H9 (cell line): ENCODE data around the gene NCBP2L. TPM values are rescaled to one million over a fixed set of nuclear protein-coding genes. Genes with fewer than 3 reads are reported as not detected.
A peak's percentile ranks its signal among the peaks of the same experiment; 100 is the strongest.

Experiments used
- DNase-seq: peaks from one replicate; pipeline ENCODE4 v3.0.0-alpha.2; 2017
- H2AFZ ChIP-seq: one replicate; pipeline ENCODE4 v1.6.1; 2013; ENCODE audit warnings: mild to moderate bottlenecking, low read length, control low read depth, moderate library complexity
- H2AK5ac ChIP-seq: 2 replicates; pipeline ENCODE4 v1.6.1; 2013; ENCODE audit warnings: low read length, control low read depth, mixed read lengths; ENCODE audit not compliant: insufficient read length
- H2BK120ac ChIP-seq: one replicate; pipeline ENCODE4 v1.6.1; 2013; ENCODE audit warnings: low read depth, mild to moderate bottlenecking, low read length, control low read depth, inconsistent platforms; ENCODE audit not compliant: poor library complexity, severe bottlenecking
- H2BK12ac ChIP-seq: 2 replicates; pipeline ENCODE4 v1.6.1; 2013; ENCODE audit warnings: low read length, control low read depth, mixed read lengths, low read depth; ENCODE audit not compliant: insufficient read length
- H2BK15ac ChIP-seq: 2 replicates; pipeline ENCODE4 v1.6.1; 2013; ENCODE audit warnings: low read depth, low read length, control low read depth
- H2BK20ac ChIP-seq: one replicate; pipeline ENCODE4 v1.6.1; 2013; ENCODE audit warnings: low read depth, mild to moderate bottlenecking, low read length, control low read depth, inconsistent platforms; ENCODE audit not compliant: poor library complexity, severe bottlenecking
- H2BK5ac ChIP-seq: 2 replicates; pipeline ENCODE4 v1.6.1; 2013; ENCODE audit warnings: low read length, control low read depth, mixed read lengths; ENCODE audit not compliant: insufficient read length
- H3K14ac ChIP-seq: 2 replicates; pipeline ENCODE4 v1.6.1; 2013; ENCODE audit warnings: low read length, control low read depth; ENCODE audit not compliant: insufficient read depth
- H3K18ac ChIP-seq: 2 replicates; pipeline ENCODE4 v1.6.1; 2013; ENCODE audit warnings: low read depth, mild to moderate bottlenecking, mixed read lengths, low read length, control low read depth; ENCODE audit not compliant: insufficient read length
- H3K23ac ChIP-seq: 2 replicates; pipeline ENCODE4 v1.6.1; 2013; ENCODE audit warnings: low read length, control low read depth, mixed read lengths, low read depth; ENCODE audit not compliant: insufficient read length
- H3K23me2 ChIP-seq: 2 replicates; pipeline ENCODE4 v1.6.1; 2013; ENCODE audit warnings: low read depth, mild to moderate bottlenecking, mixed read lengths, low read length, control low read depth; ENCODE audit not compliant: insufficient read length, poor library complexity, severe bottlenecking
- H3K27ac ChIP-seq: 2 replicates; pipeline ENCODE4 v1.5.1; 2013; ENCODE audit warnings: low read length, control low read depth, mixed read lengths, low read depth; ENCODE audit not compliant: insufficient read length
- H3K27me3 ChIP-seq: 2 replicates; pipeline ENCODE4 v1.6.1; 2013; ENCODE audit warnings: low read length, control low read depth, inconsistent platforms; ENCODE audit not compliant: insufficient read depth
- H3K4ac ChIP-seq: 2 replicates; pipeline ENCODE4 v1.6.1; 2013; ENCODE audit warnings: low read depth, mild to moderate bottlenecking, control low read depth, inconsistent platforms, low read length, moderate library complexity
- H3K4me1 ChIP-seq: 2 replicates; pipeline ENCODE4 v1.6.1; 2013; ENCODE audit warnings: low read length, control low read depth, inconsistent platforms; ENCODE audit not compliant: insufficient read depth
- H3K4me2 ChIP-seq: 2 replicates; pipeline ENCODE4 v1.6.1; 2013; ENCODE audit warnings: low read length, control low read depth, mixed read lengths; ENCODE audit not compliant: insufficient read length, insufficient read depth
- H3K56ac ChIP-seq: 2 replicates; pipeline ENCODE4 v1.6.1; 2013; ENCODE audit warnings: low read depth, mild to moderate bottlenecking, mixed read lengths, low read length, control low read depth; ENCODE audit not compliant: insufficient read length
- H3K79me1 ChIP-seq: 2 replicates; pipeline ENCODE4 v1.6.1; 2013; ENCODE audit warnings: low read depth, mild to moderate bottlenecking, moderate library complexity, low read length, control low read depth, inconsistent platforms; ENCODE audit not compliant: insufficient read depth, poor library complexity, severe bottlenecking
- H3K79me2 ChIP-seq: 2 replicates; pipeline ENCODE4 v1.6.1; 2013; ENCODE audit warnings: low read length, control low read depth, inconsistent platforms; ENCODE audit not compliant: insufficient read depth
- H3K9ac ChIP-seq: 2 replicates; pipeline ENCODE4 v1.6.1; 2013; ENCODE audit warnings: low read length, control low read depth, mixed read lengths; ENCODE audit not compliant: insufficient read length; ENCODE audit errors: extremely low read depth
- H3K9me3 ChIP-seq: one replicate; pipeline ENCODE4 v1.6.1; 2013; ENCODE audit warnings: low read depth, low read length, inconsistent platforms; ENCODE audit not compliant: control insufficient read depth
- H3T11ph ChIP-seq: one replicate; pipeline ENCODE4 v1.6.1; 2013; ENCODE audit warnings: mild to moderate bottlenecking, low read length, control low read depth, inconsistent platforms
- H4K20me1 ChIP-seq: one replicate; pipeline ENCODE4 v1.6.1; 2013; ENCODE audit not compliant: control insufficient read depth, insufficient read length, insufficient read depth
- H4K5ac ChIP-seq: 2 replicates; pipeline ENCODE4 v1.6.1; 2013; ENCODE audit warnings: low read depth, mild to moderate bottlenecking, mixed read lengths, low read length, control low read depth; ENCODE audit not compliant: insufficient read length
- H4K8ac ChIP-seq: replicated peaks from 2 replicates; pipeline ENCODE4 v1.6.1; 2013; ENCODE audit warnings: low read length, control low read depth, mixed read lengths, low read depth; ENCODE audit not compliant: insufficient read length
- H4K91ac ChIP-seq: 2 replicates; pipeline ENCODE4 v1.6.1; 2013; ENCODE audit warnings: low read depth, mild to moderate bottlenecking, moderate library complexity, mixed read lengths, low read length, control low read depth; ENCODE audit not compliant: insufficient read length
- H3K27ac Mint-ChIP-seq, 3 experiments: 2 replicates in 2 of 3; 3 replicates in 1 of 3; pipeline ENCODE4 v1.8.0; 2020 to 2021; ENCODE audit warnings: mixed read lengths in 3 of 3, mild to moderate bottlenecking in 1 of 3, moderate library complexity in 1 of 3
- H3K27me3 Mint-ChIP-seq: 2 replicates; pipeline ENCODE4 v1.8.0; 2021; ENCODE audit warnings: low read depth, mild to moderate bottlenecking, moderate library complexity, mixed read lengths
- H3K36me3 Mint-ChIP-seq, 3 experiments: 2 replicates in 2 of 3; 3 replicates in 1 of 3; pipeline ENCODE4 v1.8.0; 2020 to 2021; ENCODE audit warnings: low read depth in 3 of 3, mixed read lengths in 3 of 3; ENCODE audit not compliant: insufficient read depth in 1 of 3
- H3K4me1 Mint-ChIP-seq, 2 experiments: 2 replicates each; pipeline ENCODE4 v1.8.0; 2020; ENCODE audit warnings: mixed read lengths in 2 of 2
- H3K4me3 Mint-ChIP-seq, 2 experiments: 2 replicates in 1 of 2; 3 replicates in 1 of 2; pipeline ENCODE4 v1.8.0; 2020 to 2021; ENCODE audit warnings: mild to moderate bottlenecking in 2 of 2, mixed read lengths in 2 of 2, moderate library complexity in 1 of 2
- H3K9me3 Mint-ChIP-seq, 2 experiments: 2 replicates in 1 of 2; 3 replicates in 1 of 2; pipeline ENCODE4 v1.8.0; 2020; ENCODE audit warnings: mild to moderate bottlenecking in 2 of 2, mixed read lengths in 2 of 2, moderate library complexity in 1 of 2
- WGBS: extraction: QIAGEN DNeasy Blood & Tissue Kit; methylation state at CpG from one replicate; pipeline ENCODE4 v1.1.7; 2013; ENCODE audit warnings: missing lambda C conversion rate, low lambda C conversion rate, mixed read lengths; ENCODE audit not compliant: insufficient read length; ENCODE audit errors: extremely low coverage; 5-methylcytosine and 5-hydroxymethylcytosine counted together
- total RNA-seq: library from RNA; stranded (reverse); gene quantifications from 2 replicates; pipeline ENCODE4 v1.2.1, GENCODE V29; 2021
- TF ChIP-seq, protein P1 (sequence below): fragments of 200-600 bp; sonication (generic); conservative IDR thresholded peaks from 3 replicates; pipeline ENCODE4 v1.8.0; 2021; ENCODE audit warnings: antibody characterized with exemption, mild to moderate bottlenecking

NCBP2L gene
- total RNA-seq, 1 experiment from 2014 or later = not detected

DNA sequence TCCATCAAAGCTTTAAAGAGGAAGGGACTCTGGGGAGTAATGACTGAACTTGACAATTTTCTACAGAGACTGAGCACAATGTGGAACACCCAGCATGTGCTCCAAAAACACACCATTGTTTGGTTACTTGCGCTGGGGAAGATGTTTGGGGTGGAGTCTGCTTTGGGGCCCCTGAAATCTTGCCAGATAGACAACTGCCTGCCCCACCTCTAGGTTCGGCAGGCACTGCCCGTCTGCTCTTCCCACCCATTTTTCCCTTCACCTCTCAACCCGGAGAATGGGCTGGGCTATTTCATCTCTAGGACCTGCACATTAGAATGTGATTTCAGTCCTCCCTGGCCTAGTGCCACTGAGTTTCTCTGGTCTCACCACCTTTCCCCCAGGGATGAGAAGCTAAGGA lies 43.8 kb upstream of the NCBP2L start:
- Mint-ChIP-seq H3K9me3 (peaks cover 0 to 59% of the 10 kb centered on the region in 2 experiments; a peak in 2 of 5 replicates), H3K4me3 (no peak overlapping the region), H3K27ac (peak overlapping the region in 1 of 3 experiments; percentile 68; a peak in 1 of 7 replicates), H3K4me1 (peaks cover 35 to 62% of the 10 kb centered on the region in 2 experiments), H3K36me3 (peaks cover 0 to 4% (median 4%) of the 10 kb centered on the region in 3 experiments; a peak in 3 of 7 replicates), H3K27me3 (peaks cover 2% of the 10 kb centered on the region; the same call in 1 of the 2 replicates)
- Histone ChIP-seq H3K23me2 (no peaks in the 10 kb centered on the region), H4K91ac (no peak overlapping the region), H3K18ac (no peak overlapping the region), H3K4me1 (peaks cover 15% of the 10 kb centered on the region; the same call in 1 of the 2 replicates), H3T11ph (no peak overlapping the region), H2BK5ac (no peak overlapping the region), H3K23ac (no peak overlapping the region), H4K5ac (no peak overlapping the region), H3K56ac (no peak overlapping the region), H3K4me2 (no peak overlapping the region), H3K4ac (no peak overlapping the region), H4K20me1 (no peaks in the 10 kb centered on the region), H2AFZ (no peak overlapping the region), H2BK15ac (no peak overlapping the region), H3K9me3 (no peaks in the 10 kb centered on the region), H3K79me1 (no peaks in the 10 kb centered on the region), H2BK12ac (no peak overlapping the region), H2AK5ac (no peak overlapping the region), H2BK120ac (no peak overlapping the region), H3K27me3 (no peaks in the 10 kb centered on the region), H4K8ac (no peak overlapping the region), H3K27ac (no peak overlapping the region), H3K79me2 (no peaks in the 10 kb centered on the region), H2BK20ac (no peak overlapping the region), H3K9ac (no peak overlapping the region), H3K14ac (no peak overlapping the region)
- TF ChIP-seq, protein P1, sequence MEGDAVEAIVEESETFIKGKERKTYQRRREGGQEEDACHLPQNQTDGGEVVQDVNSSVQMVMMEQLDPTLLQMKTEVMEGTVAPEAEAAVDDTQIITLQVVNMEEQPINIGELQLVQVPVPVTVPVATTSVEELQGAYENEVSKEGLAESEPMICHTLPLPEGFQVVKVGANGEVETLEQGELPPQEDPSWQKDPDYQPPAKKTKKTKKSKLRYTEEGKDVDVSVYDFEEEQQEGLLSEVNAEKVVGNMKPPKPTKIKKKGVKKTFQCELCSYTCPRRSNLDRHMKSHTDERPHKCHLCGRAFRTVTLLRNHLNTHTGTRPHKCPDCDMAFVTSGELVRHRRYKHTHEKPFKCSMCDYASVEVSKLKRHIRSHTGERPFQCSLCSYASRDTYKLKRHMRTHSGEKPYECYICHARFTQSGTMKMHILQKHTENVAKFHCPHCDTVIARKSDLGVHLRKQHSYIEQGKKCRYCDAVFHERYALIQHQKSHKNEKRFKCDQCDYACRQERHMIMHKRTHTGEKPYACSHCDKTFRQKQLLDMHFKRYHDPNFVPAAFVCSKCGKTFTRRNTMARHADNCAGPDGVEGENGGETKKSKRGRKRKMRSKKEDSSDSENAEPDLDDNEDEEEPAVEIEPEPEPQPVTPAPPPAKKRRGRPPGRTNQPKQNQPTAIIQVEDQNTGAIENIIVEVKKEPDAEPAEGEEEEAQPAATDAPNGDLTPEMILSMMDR = no peak
- WGBS = no CpG with 5 or more reads among the region's 4 CpGs
- no peak for DNase-seq
